Measurements from ENCODE around the gene SH3GL1.

Gene SH3GL1

GRCh38 chr19:4396949-4397783, 3.2 kb downstream of the SH3GL1 start:
- DNase-seq = no peak

GRCh38 chr19:4393947-4394590, 6.3 kb downstream of the SH3GL1 start:
- no peak for DNase-seq

DNA sequence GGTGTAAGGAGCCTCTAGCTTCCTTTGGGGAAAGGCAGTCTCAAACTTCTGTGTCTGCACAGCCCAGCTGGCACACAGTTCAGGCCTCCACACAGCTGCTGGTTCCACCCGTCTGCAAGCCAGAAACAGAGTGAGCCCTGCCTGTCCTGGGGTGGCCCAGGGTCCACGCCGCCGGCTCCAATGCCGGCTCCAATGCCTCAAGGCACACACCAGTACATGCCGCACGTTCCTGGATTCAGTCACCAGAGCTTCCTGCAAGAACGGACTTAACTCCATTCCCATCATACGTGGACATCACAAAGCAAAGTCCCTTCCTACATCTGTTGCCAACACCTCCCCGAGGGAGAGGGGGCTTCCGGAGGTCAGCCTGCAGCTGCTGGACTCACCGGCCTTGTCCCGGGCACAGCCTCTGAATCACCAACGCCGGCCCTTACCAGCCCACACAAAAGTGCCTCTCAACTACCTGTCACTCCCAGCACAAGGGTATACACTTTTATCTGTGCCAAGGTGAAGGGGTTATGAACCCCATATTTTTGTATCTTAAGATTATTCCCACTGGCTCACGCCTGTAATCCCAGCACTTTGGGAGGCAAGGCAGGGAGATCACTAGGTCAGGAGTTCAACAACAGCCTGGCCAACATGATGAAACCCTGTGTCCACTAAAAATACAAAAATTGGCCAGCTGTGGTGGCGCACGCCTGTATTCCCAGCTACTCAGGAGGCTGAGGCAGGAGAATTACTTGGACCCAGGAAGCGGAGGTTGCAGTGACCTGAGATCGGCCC, 8.5 kb downstream of the SH3GL1 start:
- no peak for DNase-seq

DNA sequence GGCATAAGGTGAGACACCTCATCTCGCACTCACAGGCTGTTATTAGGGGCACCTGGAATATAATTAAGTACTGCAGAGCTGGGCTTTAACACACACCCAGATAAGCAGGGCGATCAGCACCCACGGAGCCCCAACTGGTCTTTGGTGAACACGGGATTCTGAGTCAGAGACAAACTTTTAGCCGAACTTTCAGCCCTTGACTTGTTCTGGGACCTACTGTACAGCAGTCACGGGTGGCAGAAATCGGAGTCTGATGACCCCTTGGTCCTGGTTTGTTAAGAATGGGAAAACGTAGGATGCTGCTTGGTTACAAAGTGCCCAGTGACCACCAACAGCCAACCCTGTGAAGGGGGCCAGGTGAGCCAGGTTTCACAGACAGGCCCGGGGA, 9.0 kb downstream of the SH3GL1 start:
- DNase-seq = no peak

DNA sequence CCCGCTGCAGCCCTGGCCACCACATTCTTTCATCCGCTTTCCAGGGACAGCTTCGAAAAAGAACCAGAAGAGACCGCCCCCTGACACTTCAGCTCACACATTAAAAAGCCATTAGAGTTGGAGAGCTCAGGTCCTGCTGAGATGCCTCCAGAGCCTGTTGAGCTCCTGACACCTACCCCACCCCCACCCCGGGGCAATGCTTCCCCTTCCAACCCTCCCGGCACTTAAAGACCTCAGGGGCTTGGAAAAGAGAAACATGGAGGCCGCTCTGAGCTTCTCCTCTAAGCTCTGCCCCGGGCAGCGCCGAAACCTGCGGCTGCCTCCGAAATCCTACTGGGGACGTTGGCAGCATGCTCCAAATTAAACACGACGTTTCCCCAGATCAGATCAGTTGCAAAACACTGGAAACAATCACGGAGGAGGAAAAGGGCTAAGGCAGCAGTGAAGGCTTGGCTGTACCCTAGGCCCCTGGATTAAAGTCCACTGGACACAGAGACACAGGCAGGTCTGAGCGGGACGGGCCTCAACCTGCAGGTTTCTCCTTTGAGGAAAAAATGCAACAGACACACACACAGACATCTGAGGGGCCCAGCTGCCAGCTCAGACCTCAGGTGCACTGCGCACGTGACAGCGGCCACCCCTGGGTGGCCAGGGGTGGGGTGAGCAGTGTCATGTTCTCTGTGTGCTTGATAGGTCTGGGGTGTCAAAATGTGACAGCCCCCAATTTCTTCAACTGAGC, 9.6 kb downstream of the SH3GL1 start:
- DNase-seq = no peak

DNA sequence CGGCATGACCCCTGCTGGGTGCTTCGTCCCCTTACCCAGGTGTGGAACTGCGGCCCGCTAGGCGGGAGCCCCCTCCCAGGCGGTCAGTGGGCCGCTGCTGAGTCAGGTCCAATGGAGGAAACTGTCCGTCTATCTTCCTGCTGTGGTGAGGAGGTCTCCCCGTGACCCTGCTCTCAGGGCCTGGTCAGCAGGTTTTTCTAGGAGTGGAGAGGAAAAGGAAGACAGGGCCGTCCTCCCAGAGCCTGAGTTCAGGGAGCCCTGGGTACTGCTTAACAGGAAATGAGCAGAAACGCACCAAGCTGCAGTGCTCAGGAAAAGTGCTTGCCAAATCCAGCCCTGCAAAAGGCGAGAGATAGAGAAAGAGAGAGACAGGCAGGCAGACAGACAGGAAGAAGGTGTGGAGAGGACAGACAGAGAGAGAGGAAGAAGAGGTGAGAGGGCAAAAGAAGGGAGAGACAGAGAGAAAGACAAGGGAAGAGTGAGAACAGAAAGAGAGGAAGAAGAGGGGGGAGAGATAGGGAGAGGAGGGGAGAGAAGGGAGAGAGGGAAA, 10.3 kb downstream of the SH3GL1 start:
- DNase-seq = no peak

DNA sequence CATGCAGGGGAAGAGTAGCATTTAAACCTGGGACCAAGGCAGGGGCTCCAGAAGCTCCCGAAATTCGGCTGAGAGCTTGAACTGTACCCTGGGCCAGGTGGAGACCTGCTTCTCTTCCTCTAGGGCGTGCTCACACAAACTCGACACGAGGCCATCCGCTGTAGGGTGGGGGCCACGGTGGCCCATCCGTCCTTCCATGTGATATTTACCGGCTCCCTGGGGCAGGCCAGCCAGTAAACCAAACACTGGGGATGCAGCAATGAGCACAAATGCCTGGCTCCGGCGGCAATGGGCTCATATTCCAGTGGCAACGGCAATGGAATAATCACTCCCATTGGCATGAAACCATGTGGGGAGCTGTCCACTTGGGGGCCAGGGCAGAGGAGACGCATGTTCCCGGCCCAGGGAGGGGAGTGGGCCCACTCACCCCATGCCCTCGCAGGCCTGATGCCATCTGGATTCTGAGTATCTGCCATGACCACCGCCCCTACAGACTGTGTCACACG, 10.8 kb downstream of the SH3GL1 start:
- DNase-seq = no peak

DNA sequence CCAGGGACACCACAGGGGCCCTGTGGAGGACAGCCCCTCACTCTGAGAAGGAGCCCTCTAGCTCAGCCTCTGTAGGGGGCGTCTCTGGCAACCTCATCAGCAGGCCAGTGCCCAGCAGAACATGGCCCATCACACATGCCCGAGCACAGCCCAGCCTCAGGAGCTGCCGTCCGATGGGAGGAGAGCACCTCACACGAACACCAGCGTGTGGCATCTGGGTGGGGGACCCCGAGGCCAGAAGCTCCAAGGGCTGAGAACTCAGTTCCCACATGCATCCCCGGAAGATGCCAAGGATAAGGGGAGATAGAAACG, 11.3 kb downstream of the SH3GL1 start:
- no peak for DNase-seq

DNA sequence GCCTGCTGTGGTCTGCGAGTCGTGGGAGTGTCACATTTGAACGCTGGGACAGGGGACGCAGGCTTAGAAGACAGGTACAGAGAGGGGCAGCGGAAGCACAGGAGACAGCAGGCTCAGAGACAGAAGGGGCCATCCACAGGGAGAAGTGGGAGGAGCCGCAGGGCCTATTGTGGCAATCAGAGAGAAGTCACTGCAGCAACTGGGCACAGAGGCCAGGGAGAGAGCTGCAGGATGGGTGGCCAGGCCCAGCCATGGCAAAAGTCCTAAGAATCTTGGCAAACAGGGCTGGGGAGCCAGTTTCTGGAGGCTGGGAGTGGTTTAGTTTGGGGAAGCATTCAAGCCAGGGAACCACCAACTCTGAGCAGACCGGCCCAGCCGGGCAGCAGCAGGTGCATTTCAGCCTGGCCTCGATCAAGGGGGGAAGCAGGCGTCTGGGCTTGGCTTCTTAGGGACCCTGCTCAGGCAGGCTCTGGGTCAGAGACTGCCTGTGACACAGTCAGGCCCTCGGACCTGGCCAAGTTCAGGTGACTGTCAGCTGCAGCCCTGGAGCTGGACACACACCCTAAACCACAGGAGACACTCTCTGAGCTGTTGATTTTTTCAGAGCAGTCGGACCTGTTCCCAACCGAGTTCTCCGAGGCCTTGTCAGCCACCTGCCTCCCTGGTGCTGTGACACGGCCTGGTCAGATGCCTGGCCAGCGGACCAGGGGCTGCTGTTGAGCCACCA, 11.8 kb downstream of the SH3GL1 start:
- no peak for DNase-seq

DNA sequence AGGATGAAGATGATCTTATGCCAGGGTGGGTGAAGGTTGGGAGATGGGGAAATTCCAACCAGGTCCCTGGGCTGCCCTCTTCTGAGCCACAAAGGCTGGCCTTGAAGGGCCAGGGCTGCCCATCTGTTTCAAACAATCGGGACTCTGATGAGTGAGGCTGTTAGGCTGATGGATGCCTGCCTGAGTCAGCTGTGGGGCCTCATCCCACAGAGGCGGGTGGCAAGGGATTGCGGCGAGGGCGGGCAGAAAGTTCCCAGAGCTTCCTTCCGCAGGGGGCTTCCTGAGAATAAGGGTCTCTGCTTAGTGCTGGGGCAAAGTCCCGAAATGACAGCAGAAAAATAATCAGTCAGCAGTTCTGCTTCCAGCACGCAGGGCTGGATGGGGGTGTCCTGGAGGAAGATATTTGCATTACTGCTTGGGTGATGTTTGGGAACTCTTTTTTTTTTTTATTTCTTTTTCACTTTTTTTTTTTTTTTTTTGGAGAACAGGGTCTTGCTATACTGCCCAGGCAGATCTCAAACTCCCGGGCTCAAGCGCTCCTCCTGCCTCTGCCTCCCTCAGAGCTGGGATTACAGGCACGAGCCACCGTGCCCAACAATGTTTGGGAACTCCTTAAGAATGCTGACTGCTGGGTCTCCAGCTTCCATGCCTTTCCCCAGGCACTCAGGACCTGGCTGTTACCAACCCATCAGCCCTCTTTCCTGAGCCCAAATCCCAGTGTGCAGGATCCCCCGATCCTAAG, 14.1 kb downstream of the SH3GL1 start:
- DNase-seq = no peak

DNA sequence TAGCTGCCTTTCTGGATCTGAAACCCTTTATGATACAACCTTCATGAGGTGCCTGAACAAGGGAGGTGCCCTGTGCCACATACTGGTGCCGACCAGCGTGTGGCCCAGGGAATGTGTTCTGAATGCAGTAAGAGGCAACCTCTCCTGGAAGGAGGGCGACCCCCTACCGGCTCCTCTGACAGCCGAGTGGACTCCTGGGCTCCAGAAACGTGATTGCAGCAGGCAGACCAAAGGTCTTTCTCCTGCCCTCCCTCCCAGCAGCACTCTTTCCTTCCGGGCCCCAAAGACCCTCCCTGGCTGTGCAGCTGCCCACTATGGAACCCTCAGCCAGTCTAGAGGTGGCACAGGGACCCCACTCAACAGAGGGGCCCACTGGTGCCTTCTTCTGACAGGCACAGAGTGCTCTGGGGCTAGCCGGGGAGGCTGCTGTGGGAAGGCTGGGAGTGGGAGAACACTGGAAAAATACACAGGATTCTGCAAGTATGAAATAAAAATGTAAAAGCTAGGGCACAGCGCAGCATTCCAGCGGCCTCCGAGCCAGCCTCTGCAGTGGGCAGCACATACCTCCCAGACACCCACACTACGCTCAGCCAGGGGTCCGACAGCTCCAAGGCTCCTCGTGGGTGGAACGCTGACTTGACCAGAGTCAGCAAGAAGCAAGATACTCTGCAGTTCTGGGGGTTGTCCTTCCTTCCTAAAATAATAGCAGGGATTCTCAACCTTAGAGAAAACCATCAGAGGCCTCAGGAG, 14.9 kb downstream of the SH3GL1 start:
- no peak for DNase-seq

- DNase-seq = no peak
Measured at GRCh38 chr19:4380254-4380727, 20.1 kb downstream of the SH3GL1 start.

GRCh38 chr19:4379383-4380253, 20.7 kb downstream of the SH3GL1 start:
- DNase-seq = no peak

DNA sequence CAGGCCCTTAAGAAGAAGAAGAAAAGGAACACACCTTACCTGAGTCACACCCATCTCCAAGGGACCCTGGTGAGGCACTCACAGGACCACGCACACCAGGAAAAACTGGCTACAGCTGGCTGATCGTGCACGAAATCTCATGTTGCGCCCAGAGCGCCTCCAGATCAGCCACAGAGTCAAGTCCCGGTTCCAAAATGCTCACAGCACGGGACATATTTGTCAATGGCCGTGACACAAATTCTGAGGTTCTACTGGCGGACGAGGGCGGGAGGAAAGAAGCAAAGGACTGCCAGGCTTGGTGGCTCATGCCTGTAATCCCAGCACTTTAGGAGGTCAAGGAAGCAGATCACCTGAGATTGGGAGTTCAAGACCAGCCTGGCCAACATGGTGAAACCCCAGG, 21.5 kb downstream of the SH3GL1 start:
- no peak for DNase-seq

DNA sequence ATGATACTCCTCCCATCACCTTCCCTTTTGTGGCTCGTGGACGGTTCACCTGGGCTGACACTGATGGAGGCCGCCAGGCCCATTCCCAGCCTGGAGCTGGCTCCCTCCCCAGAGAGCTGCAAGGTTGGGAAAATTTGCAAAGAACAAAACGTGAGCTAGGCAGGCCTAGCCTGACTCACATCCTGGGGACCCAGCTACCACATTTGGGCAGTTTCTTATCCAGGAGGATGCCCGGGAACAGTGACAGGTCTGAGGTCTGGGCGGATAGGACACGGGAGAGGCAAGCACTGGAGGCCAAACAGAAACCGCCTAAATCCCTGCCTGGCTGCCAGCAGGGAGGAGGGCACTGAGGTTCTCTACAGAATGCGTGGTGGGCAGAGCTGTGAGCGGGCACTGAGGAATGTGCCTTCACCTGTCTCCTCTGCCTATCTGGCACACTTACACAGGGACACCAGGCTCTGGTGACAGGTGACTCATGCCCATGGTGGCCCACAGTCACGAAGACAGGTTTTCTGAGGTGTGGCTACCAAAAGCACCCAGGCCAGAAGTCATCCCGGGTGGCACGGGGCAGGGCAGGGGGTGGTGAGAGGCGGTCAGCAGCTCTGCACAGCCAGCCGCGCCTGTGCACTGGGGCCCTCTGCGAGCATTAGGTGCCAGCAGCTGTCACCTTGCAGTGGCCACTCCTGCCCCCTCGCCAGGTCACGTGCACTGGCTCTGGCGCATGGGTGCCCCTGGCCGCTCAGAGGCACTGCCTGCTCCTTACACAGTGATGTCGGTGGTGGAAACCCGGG, 23.2 kb downstream of the SH3GL1 start:
- DNase-seq = no peak

- no peak for DNase-seq
Measured at GRCh38 chr19:4376671-4376990, 23.7 kb downstream of the SH3GL1 start.

GRCh38 chr19:4376028-4376670, 24.2 kb downstream of the SH3GL1 start:
- DNase-seq = no peak
